Measurements from ENCODE around the gene GRHPR. TPM values are rescaled to one million over a fixed set of nuclear protein-coding genes. Genes with fewer than 3 reads are reported as not detected.

GRHPR gene
- total RNA-seq, 4 donors from 2014 or later: 99.0 to 186 (median 119) TPM

- no peak for TF ChIP-seq CTCF (IDR thresholded peaks at IDR 0.05; ENCODE audit: low read depth)
These were observed 42.9 kb downstream of the GRHPR start, which contains the start of gene ZBTB5 for GRCh38 chr9:37465249-37466036. Gene ZBTB5 (minus strand): TSS chr9:37465450. CDS start chr9:37442551, 22,899 bp downstream.

GRCh38 chr9:37466037-37466709, 43.7 kb downstream of the GRHPR start:
- TF ChIP-seq CTCF (IDR thresholded peaks at IDR 0.05; ENCODE audit: low read depth): no peak

- TF ChIP-seq CTCF (IDR thresholded peaks at IDR 0.05; ENCODE audit: low read depth): no peak
These were observed 46.1 kb downstream of the GRHPR start for GRCh38 chr9:37468620-37469019.

DNA sequence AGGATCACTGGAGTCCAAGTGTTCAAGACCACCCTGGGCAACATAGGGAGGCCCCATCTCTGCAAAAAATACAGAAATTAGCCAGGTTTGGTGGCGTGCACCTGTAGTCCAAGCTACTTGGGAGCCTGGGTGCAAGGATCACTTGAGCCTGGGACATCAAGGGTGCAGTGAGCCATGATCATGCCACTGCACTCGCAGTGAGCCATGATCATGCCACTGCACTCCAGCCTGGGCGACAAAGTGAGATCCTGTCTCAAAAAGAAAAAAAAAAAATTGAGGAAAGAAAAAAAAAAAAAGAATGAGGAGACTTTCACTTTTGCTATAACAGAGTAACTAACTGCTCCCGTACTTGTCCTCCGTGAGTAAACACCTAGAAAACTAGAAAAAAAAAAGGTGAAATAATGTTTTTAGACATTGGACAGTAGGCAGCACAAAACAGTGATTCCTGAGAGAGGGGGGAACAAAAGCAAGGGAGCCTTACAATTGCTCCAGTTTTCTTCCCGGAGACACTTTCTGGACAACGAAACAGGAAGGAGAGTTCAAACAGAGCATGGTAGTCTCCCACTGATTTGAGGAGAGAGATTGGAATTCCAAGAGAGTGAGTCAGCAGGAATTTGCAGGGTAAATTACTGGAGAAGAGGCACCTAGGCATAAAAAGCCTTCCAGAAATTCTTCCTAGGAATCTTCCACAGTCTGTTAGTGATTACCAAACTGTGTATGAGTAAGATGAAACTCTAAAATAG, 49.6 kb downstream of the GRHPR start:
- TF ChIP-seq CTCF (IDR thresholded peaks at IDR 0.05; ENCODE audit: low read depth): no peak

DNA sequence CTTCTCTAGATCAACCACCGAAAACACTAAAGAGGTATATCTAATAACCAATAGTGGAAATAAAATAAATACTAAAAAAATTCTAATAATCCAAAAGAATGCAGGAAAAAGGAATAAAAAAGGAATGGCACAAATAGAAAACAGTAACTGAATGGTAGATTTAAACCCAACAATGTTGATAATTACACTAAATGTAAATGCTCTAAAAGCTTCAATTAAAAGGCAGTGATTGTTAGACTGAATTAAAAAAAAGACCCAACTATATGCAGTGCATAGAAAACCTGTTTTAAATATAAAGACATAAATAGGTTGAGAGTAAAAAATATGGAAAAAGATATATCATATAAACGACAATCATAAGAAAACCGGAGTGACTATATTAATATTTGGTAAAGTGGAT, 51.9 kb downstream of the GRHPR start:
- TF ChIP-seq CTCF (IDR thresholded peaks at IDR 0.05; ENCODE audit: low read depth): no peak

GRCh38 chr9:37476930-37477329, 54.4 kb downstream of the GRHPR start:
- TF ChIP-seq CTCF (IDR thresholded peaks at IDR 0.05; ENCODE audit: low read depth): no peak

DNA sequence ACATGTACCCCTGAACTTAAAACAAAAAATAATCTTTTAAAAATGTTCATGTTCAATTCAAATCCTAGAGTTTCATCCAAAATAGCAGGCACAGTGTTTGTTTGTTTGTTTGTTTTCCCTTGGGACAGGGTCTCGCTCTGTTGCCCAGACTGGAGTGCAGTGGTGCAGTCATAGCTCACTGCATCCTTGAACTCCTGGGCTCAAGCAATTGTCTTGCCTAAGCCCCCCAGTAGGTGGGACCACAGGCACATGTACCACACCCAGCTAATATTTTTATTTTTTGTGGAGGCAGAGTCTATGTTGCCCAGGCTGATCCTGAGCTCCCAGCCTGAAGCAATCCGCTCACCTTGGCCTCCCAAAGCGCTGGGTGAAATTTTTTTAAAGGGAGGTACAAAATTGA, 58.3 kb downstream of the GRHPR start:
- no peak for TF ChIP-seq CTCF (IDR thresholded peaks at IDR 0.05; ENCODE audit: low read depth)
